NCI-H2171 (cell line): ENCODE results near the gene RHAG.
"Not testable (repeated sequence)": the region's sequence is repeated elsewhere in the genome, so short reads cannot be mapped to it uniquely, and the experiment has no call there.

Source experiments
- DNase-seq: peaks from one replicate; lab custom pipeline; 2025; lab: John Stamatoyannopoulos, UW

The RHAG gene

DNA sequence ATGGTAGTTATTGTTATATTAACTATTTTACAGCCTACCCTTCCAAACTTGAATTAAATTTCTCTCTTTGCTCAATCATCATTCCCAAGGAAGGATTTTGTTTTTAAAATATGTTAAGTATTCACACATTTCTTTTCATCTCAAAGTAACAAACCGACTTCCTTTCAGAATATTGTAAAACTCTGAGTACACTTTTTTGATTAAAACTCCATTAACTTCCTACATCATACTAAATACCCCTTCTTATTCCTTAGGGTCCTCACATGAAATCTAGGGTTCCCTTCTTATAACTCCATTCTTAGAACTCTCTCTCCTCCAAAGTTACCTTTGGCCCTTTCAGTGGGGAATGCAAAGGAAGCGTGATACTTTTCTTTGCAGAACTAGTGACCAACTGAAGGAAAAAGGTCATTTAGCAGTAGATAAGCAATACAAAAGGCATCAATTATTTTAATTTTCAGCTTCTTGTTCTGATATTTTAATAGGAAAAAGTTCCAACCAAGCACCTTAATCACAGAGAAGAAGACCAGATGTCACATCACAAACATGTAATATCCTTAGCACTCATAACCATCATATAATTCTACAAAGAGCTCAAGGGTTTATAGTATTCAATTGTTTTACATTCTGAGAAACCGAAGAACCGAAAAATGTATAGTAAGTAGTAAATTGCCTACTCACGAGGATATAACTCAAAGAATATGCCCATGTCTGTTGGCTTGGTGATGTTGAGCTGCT lies 494 bp downstream of the RHAG start:
- DNase-seq = no peak

DNA sequence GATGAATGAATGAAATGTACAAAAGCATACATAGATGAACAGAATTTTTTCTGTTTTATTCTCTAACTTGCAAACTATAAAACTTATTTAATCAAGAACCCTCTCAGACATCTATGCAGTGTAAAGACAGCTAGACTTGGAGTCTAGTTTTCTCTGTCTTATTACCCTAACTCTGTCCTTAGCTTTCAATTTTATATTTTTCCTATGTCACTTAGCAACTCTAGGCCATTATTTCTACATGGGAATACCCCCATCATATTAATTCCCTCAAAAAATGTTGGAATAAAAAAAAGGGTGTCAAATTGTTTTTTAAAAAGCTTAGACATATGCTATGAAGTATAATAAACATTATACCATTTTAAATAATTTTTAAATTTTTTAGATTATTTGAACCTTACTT lies 1.2 kb downstream of the RHAG start:
- no peak for DNase-seq

DNA sequence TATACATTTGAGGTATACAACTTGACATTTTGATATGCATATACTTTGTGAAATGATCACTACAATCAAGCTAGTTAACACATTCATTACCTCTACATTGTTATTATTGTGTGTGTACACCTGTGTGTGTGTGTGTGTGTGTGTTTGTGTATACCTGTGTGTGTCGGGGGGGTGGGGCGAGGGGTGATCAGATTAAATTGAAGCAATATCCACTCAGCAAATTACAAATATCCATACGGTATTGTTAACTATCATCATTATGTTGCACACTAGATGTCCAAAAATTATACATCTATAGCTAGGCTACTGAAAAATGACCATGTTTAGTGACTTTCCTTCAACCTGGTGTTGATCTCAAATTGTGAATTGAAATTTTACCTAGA lies 1.8 kb downstream of the RHAG start:
- DNase-seq = no peak

DNA sequence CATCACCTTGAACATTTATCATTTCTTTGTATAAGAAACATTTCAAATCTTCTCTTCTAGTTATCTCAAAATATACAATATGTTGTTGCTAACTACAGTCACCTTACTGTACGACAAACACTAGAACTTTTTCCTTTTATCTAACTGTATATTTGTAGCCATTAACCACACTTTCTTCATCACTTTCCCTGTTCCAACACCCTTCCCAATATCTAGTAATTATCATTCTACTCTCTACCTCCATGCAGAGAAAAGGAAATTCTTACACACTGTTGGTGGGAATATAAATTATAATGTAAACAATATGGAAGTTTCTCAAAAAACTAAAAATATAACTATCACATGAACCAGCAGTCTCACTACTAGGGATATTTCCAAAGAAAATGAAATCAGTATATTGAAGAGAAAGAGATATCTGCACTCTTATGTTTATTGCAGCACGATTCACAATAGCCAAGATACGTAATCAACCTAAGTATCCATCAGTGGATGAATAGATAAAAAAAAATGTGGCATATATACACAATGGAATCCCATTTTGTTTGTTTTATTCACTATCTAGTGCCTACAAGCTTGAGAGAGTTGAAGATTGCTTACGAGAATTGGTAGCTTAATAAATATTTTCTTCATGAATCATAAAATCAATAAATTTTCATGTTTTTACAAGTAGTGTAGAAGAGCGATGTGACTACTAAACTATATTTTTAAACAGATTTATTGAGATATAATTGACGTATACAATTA lies 2.4 kb downstream of the RHAG start:
- no peak for DNase-seq

DNA sequence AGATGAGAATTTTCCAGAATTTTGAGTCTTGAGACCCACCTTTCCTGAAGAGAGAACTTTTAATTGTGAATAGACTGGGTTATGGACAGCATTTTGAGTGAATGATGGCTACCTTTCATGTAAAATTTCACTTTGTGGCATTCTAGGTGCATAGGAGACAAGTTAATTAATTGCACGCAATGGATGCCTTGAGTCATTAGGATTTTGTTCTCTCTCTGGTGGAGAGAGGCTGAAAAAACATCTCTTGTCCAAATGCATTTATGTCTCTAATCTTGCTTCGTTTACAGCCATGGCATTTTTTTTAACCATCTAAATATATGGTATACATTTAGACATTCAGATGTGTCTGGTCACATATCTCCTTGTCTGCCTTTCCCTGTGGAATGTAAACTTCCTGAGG lies 3.1 kb downstream of the RHAG start:
- DNase-seq = no peak

DNA sequence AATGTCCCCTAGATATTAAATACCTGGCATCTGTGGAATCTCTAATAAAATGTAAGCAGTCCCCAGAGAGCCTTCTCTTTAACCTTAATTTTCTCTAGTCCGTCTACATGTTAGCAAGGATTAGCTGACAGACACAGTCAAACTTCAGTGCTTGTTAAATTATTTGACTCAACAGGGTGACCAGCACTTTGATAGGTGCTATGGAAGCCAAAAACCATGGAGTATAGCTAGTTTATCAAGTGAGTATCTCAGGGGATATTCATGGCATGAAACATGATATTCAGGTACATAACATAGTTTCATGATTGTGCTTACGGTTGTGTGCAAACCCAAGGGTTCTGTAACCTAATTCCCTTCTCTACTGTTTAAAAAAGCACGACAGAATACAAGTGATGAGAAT lies 3.9 kb downstream of the RHAG start:
- DNase-seq = no peak

DNA sequence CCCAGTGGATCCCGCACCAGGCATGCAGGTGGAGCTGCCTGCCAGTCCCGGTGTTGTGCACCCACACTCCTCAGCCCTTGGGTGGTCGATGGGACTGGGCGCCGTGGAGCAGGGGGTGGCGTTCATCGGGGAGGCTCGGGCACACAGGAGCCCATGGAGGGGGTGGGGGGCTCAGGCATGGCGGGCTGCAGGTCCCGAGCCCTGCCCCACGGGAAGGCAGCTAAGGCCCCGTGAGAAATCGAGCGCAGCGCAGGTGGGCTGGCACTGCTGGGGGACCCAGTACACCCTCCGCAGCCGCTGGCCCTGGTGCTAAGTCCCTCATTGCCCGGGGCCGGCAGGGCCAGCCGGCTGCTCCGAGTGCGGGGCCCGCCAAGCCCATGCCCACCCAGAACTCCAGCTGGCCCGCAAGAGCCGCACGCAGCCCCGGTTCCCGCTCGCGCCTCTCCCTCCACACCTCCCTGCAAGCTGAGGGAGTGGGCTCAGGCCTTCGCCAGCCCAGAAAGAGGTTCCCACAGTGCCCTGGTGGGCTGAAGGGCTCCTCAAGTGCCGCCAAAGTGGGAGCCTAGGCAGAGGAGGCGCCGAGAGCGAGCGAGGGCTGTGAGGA lies 7.1 kb downstream of the RHAG start:
- not testable (repeated sequence) for DNase-seq

DNA sequence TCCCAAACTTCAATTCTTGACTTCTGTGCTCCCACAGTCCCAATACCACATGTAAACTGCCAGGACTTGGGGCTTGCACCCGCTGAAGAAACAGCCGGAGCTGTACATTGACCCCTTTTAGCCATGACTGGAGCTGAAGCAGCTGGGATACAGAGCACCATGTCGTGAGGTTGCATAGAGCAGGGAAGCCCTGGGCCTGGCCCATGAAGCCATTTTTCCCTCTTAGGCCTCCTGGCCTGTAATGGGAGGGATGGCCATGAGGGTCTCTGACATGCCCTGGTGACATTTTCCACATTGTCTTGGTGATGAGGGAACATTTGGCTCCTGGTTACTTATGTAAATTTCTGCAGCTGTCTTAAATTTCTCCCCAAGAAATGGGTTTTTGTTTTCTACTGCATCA lies 9.8 kb downstream of the RHAG start:
- DNase-seq = no peak

DNA sequence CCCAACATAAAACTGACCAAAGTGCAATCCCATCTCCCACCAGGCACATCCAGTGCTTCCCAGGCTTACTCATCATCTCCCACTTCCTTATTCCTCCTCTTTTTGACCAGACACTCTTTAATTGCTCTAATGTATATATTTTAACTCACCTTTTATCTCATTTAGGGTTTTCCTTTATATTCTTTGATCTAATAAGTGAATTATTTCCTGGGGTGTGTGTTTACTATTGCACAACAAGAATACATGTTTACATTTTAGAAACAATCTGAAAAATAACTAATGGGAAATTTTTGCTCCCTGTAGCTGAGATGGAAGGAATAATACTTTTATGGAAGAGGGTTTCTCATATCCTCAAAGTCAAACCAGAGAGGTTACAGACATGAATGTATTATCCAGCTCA lies 18.4 kb downstream of the RHAG start:
- DNase-seq = no peak

DNA sequence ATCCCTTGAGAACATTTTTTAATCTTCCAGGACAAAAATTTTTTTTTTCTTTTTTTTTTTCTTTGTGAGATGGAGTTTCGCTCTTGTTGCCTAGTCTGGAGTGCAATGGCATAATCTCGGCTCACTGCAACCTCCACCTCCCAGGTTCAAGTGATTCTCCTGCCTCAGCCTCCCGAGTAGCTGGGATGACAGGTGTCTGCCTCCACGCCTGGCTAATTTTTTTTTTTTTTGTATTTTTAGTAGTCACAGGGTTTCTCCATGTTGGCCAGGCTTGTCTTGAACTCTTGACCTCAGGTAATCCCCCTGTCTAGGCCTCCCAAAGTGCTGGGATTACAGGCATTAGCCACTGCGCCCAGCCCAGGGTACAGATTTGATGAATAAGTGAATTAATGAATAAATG lies 22.5 kb downstream of the RHAG start:
- DNase-seq = not testable (repeated sequence)

DNA sequence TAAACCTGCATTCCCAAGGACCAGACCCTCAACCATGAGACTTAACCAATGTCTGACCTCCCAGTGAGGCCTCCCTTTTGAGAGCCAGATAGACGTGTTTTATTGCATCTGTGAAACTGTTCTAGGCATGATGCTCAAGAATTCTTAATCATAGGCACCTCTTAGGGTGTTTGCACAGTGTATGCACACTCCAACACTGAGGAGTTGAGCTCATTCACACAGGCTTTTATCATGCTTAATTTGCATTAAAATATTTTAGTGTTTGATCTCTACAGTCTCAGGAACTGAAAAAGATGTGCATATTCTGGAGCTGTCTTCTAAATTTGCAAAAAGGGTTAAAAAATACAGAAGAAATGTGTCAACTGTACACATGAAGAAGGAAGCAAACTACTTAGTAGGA lies 27.4 kb downstream of the RHAG start:
- no peak for DNase-seq

DNA sequence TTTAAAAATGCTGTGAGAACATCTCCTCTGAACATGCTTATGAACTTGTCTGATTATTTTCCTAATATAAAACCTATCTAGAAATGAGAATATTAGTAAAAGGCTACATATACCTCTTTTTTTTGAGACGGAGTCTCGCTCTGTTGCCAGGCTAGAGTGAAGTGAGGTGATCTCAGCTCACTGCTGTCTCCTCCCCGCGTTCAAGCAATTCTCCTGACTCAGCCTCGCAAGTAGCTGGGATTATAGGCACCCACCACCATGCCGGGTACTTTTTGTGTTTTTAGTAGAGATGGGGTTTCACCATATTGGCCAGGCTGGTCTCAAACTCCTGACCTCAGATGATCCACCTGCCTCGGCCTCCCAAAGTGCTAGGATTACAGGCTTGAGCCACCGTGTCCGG lies 28.4 kb downstream of the RHAG start:
- DNase-seq = not testable (repeated sequence)

DNA sequence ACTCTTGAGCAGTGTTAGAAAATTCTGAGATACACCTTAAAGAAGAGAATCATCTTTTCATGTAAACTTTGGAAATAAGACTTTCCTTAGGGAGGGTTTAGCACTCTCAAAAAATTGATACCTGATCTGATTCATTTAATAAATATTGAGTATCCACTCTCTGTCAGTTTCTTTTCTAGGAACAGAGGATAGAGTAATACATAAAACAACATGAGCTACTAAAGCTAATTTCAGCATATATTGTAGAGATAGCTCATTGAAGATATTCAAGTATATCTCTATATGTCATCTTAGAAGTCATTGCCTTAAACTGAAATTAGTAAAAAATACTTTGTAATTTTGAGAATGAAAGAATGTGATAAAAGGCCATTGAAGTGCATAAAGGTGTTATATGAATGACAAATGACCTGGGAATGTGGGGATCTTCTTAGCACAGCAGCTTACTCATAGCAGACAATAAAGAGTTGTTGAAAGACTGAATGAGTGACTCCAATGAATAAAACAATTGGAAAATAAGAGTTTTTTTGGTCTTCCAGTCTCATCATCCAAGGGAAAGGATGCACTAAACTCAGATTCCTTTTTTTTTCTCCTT lies 29.2 kb downstream of the RHAG start:
- no peak for DNase-seq

DNA sequence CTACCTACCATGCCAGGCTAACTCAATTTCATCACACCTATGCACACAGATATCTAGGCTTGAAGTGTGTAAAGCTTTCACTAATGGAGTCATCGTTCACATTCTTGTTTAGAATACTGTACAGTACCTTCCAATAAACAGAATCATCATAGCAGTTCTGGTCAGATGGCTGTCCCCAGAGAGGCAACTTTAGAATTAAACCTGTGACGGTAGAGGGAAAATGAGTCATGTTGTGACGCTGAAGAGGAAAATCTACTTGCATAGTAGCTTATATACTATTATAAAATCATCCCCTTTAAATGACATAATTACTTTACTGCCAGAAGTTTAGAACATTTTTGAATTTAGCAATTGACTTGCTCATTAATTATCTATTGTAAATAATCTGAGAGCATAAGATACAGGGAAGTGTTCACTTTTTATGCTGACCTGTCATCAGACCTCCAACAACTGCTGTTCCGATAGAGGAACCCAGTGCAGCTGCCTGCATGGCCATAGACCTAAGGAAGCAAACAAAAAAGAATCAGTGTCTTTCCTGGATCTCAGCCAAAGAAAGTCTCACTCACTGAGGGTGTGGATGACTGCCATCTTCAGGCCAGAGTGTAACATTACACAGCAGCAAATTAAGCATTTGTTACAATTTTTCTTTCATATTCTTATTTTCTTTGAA lies 29.8 kb downstream of the RHAG start:
- DNase-seq = peak; percentile 74

DNA sequence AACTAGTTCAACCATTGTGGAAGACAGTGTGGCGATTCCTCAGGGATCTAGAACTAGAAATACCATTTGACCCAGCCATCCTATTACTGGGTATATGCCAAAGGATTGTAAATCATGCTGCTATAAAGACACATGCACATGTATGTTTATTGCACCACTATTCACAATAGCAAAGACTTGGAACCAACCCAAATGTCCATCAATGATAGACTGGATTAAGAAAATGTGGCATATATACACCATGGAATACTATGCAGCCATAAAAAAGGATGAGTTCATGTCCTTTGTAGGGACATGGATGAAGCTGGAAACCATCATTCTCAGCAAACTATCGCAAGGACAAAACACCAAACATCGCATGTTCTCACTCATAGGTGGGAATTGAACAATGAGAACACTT lies 32.6 kb downstream of the RHAG start:
- not testable (repeated sequence) for DNase-seq

DNA sequence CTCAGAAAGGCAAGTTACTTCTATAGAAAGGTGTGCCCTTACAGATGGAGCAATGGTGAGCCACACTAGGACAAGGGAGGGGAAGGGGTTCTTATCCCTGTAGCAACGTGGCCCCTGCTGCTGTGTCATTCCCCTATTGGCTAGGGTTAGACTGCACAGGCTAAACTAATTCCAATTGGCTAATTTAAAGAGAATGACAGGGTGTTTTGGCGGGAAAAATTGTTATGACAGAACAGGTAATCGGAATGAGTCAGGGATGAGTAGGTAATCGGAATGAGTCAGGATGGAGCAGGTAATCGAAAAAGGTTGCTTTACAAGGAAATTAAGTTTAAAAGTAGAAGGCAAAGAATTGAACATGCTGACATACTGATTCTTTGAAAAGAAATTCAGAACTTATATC lies 49.4 kb downstream of the RHAG start:
- DNase-seq = not testable (repeated sequence)

DNA sequence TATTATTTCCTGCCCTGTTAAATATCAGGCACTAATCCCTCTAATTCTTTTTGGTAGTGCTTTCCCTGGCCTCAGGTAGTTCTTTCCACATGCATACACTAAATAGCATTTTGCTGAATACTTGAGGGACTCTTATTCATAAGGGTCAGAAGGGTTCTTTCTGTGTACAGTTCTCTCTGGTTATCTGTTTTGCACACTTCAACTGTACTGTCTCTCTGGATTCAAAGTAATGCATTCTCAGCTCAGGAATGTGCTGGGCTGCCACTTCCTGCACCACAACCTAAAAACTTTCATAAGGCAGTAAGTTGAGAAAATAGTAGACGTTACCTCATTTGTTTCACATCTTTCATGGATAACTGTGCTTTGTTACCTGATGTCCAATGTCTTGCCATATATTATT lies 54.1 kb downstream of the RHAG start:
- no peak for DNase-seq

DNA sequence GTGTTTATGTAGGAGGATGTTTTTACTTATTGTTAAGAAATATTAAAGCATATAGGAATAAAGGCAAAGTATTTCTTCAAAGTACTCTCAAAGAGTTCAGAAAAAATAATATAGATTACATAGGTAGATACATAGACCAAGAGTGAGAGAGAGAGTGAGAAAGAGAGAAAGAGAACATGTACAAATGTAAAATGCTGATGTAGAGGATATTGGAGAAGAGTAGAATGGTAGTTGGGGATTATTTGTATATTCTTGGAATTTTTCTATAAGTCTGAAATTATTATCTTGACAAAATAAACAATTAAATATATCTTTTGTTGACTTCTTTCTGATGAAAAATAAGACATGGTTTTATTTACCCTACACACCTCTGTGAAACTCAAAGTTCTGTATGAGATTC lies 57.0 kb downstream of the RHAG start:
- no peak for DNase-seq

DNA sequence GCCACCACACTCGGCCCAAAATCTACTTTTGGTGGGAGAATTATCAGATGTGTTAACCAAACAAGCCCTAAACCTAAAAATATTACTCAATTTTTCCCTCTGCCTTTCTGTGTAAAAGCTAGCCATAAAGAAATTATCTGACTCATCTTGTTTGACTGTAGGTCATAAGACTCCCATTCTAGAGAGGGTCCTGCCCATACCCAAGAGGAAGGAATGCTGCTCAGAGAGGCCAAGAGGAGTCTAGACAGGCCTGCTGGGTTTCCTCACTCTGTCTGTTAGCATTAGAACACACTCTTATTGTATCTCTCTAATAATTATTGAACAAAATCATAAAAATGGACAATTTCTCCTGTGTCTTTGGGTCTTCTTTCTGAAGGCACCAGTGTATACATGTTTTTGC lies 60.0 kb downstream of the RHAG start:
- no peak for DNase-seq

DNA sequence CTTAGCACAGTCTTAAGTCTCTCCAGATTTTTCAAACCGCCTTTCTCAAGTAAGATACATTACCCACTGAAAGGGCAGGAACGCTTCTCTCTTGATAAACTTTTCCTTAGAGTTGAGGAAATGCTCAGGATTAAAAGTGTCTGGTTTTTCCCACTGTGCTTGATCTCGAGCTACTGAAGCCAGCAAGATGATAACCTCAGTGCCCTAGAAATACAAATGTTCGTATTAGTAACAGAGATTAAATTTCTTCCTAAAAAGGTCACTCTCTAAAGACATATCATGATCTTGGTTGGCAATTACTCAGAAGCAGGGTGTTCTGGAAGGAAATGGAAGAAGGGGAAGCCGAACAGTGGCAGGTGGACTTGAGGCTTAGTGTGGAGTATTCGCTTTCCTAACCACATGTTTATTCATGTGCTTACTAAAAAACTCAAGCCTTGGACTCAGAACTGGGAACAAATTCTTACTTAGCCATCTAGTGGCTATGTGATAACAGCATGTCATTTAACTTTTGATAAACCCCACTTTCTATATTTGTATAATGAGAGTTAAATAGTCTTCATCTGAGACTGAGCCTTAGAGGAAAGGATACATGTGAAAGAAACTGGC lies 66.1 kb downstream of the RHAG start:
- DNase-seq = no peak

DNA sequence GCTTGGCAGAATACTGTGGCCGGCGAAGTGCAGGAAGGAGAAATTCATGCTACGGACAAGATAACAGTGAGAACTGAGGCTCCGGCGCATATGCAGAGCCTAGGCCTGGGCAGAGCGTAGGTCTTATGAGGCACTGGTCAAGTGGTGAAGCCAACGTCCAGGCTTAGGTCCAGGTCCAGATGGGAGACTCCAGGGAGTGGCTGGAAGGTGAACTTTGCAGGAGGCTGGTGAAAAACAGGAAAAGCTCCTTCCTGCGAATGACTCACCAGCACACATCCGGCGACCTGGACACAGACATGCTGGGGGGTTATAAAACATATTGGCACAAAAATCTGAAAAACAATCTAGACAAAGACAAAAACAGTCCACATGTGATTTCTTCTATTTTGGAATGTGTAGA lies 70.8 kb downstream of the RHAG start:
- no peak for DNase-seq

DNA sequence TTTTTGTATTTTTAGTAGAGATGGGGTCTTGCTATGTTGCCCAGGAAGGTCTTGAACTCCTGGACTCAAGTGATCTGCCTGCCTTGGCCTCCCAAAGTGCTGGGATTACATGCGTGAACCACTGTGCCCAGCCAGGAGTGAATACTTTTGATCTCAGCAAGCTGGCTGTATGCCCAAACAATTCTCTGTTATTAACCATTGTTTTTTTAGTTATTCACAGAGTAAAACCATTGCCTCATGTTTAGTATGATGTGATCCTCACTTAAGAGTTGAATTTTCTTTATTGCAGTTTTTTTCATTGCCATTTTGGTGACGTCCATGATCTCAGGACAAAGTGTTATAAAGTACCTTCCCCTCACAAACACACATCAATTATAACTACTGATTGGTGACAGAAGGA lies 71.4 kb downstream of the RHAG start:
- no peak for DNase-seq
